Colonic mucosa (tissue), 4 donors: ENCODE data around the gene ERN1. TPM values are rescaled to one million over a fixed set of nuclear protein-coding genes. Genes with fewer than 3 reads are reported as not detected.

Experiments
- DNase-seq: peaks from one replicate; pipeline ENCODE4 v3.0.0-alpha.2; 2020
- H3K27ac ChIP-seq: fragments of 200-600 bp; one replicate; pipeline ENCODE4 v1.8.0; 2021
- H3K27me3 ChIP-seq: fragments of 200-600 bp; one replicate; pipeline ENCODE4 v1.8.0; 2021
- H3K36me3 ChIP-seq: fragments of 200-600 bp; one replicate; pipeline ENCODE4 v1.8.0; 2021
- H3K4me1 ChIP-seq: fragments of 200-600 bp; one replicate; pipeline ENCODE4 v1.8.0; 2021; ENCODE audit warnings: mild to moderate bottlenecking
- H3K4me3 ChIP-seq: fragments of 200-600 bp; one replicate; pipeline ENCODE4 v1.8.0; 2021
- H3K9ac ChIP-seq, 2 donors: one replicate each; pipeline ENCODE4 v1.7.0; 2013; ENCODE audit warnings: control low read depth in 2 of 2, low read depth in 2 of 2, low read length in 2 of 2
- H3K9me3 ChIP-seq: fragments of 200-600 bp; one replicate; pipeline ENCODE4 v1.8.0; 2021
- CTCF ChIP-seq: fragments of 200-600 bp; IDR thresholded peaks from one replicate; pipeline ENCODE4 v1.8.0; 2022; ENCODE audit warnings: antibody characterized with exemption, mild to moderate bottlenecking
- intact Hi-C: fragments of 100-400 bp; cut with DNase I; formaldehyde crosslinking; loops from one replicate; pipeline ENCODE4 v1.14.1; 2022
- total RNA-seq, 2 donors: library from RNA; stranded (reverse); fragmentation: NEBNext Ultra II Directional in 1 of 2; extraction: Animal tissue kit (Norgen Biotek cat#: 25700) in 1 of 2; gene quantifications; one replicate each; pipeline ENCODE4 v1.2.1, GENCODE V29; 2021
- donor health status: healthy.
- donor health status: DM: no; HTN: no; CAD: no.
- donor health status: DM: no; HTN: no; CAD: no.

The ERN1 gene
- total RNA-seq, 2 donors from 2014 or later = 19.2 to 19.6 TPM

DNA sequence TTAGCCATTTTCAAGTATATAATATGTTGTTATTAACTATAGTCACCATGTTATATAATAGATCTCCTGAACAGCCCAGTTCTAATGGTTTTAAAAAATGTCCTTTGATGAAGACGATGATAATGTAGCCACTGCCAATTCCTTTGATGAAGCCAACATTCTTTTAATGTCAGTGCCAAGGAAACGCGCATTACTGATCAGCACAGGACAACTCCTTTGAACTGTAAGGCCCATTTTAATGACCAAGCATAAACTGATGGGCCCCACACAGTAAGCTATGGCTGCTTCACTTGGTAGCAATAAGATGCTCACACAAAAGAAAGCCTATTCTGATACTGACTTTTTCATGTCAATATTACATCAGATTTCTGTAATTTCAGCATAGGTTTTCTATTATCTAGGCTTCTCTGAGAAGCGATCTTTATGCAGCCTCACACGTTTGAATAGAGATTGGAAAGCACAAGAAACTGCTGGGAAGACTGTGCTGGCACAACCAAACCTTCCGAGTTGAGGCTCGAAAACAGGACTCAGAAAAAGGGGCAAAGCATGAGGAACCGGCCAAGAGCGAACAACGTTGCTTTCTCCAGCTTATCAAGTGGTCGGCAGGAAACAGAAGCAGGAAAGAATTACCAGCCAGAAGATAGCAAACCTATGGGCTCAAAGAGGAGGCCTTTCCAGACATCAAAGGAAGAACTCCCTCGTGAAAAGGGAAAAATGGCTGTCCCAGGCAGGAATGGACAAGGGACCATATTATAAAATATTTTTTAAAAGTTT lies 19.4 kb downstream of the ERN1 start:
- Histone ChIP-seq H3K36me3 (no peaks in the 10 kb centered on the region), H3K9me3 (no peaks in the 10 kb centered on the region), H3K27me3 (no peaks in the 10 kb centered on the region), H3K4me1 (peaks cover 4% of the 10 kb centered on the region), H3K27ac (no peak overlapping the region), H3K9ac (no peak overlapping the region), H3K4me3 (no peak overlapping the region)
- TF ChIP-seq CTCF = no peak
- intact Hi-C loops = no loop called here
- DNase-seq = no peak

DNA sequence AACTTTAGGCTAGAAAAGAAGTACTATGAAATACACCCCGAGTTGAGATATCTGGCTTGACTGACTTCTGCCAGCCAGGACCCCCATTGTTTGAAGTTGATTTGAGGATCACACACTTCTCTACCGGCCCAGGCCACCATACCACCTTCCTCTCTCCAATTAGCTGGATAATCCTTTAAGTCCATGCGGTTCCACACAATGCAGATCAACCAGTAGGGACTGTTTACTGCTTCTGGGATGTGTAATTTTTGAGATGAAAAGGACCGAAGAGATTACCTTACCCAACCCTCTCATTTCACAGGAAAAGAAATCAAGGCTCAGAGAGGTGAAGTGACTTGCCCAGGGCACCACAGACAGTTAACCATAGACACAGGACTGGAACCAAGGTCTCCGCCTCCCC lies 20.5 kb downstream of the ERN1 start:
- Histone ChIP-seq H3K9me3 (no peaks in the 10 kb centered on the region), H3K27ac (no peak overlapping the region)
- intact Hi-C loops = no loop called here

DNA sequence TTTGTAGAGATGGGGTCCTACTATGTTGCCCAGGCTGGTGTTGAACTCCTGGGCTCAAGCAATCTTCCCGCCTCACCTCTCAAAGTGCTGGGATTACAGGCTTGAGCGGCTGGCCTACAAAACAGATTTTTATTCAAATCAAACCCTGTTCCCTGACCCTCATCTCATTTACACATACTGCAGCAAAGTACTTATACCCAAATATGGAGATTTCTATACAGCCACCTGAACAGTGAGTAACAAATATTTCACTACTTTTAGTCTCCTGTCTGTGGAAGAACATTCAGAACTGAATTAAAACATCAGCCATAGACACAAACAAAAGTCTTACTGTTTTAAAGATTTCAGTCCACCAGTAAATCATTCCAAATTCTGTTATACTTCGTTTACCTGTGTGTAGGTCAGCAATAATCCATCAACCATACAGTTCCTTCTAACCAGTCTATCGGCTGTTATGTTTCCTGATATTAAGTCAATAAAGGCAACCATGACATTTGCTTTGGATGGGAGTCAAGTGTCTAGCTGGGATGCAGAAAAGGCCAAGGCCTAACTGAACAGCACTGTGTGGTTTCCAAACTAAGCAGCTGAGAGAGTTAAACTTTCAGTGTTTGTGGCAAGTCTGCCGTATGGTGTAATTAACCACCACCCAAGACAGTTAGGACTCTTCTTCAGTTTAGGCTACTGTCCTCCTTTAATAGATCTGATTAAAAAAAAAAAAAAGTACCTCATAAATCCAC lies 22.3 kb downstream of the ERN1 start:
- intact Hi-C loops = no loop called here
- Histone ChIP-seq H3K9me3 (no peaks in the 10 kb centered on the region), H3K27ac (no peak overlapping the region), H3K27me3 (no peaks in the 10 kb centered on the region), H3K9ac (no peak overlapping the region), H3K4me1 (peaks cover 4% of the 10 kb centered on the region), H3K36me3 (no peaks in the 10 kb centered on the region), H3K4me3 (no peak overlapping the region)
- no peak for DNase-seq
- TF ChIP-seq CTCF = no peak

More for the DNA sequence above, 20.5 kb downstream of the ERN1 start:
- peaks cover 4% of the 10 kb centered on the region for H3K4me1 ChIP-seq
- H3K36me3 ChIP-seq = no peaks in the 10 kb centered on the region
- DNase-seq = no peak
- no peaks in the 10 kb centered on the region for H3K27me3 ChIP-seq
- TF ChIP-seq CTCF = no peak
- H3K4me3 ChIP-seq = no peak overlapping the region
- no peak overlapping the region for H3K9ac ChIP-seq

DNA sequence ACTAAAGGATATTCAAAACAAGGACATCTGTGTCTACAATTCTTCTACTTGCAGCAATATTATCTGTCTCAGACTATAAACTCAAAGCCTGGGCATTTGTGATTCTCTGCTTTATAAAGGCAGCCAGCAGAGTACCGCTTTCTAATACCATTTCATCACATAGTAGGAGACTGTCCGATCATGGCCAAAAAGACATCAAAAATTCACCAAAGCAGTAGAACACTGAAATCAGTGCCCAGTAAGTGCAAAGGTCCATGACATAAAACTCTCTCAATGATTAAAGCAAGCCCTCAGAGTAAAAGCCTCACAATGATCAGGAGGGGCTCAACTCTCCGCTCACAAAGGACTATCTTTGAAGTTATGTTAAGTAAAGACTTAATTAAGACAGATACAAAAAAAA lies 23.0 kb downstream of the ERN1 start:
- Histone ChIP-seq H3K27me3 (no peaks in the 10 kb centered on the region), H3K4me1 (peaks cover 4% of the 10 kb centered on the region), H3K9me3 (no peaks in the 10 kb centered on the region), H3K4me3 (no peak overlapping the region), H3K36me3 (no peaks in the 10 kb centered on the region), H3K9ac (peak overlapping the region in 1 of 2 donors; percentile 3), H3K27ac (no peak overlapping the region)
- no peak for DNase-seq
- intact Hi-C loops = no loop called here
- no peak for TF ChIP-seq CTCF

GRCh38 chr17:64103391-64104364 lies 26.3 kb downstream of the ERN1 start:
- H3K4me1 ChIP-seq = peaks cover 4% of the 10 kb centered on the region
- DNase-seq = no peak
- H3K27me3 ChIP-seq = no peaks in the 10 kb centered on the region
- H3K4me3 ChIP-seq = no peak overlapping the region
- no peak overlapping the region for H3K9ac ChIP-seq
- no peaks in the 10 kb centered on the region for H3K9me3 ChIP-seq
- H3K27ac ChIP-seq = no peak overlapping the region
- no peaks in the 10 kb centered on the region for H3K36me3 ChIP-seq
- intact Hi-C loops = no loop called here
- no peak for TF ChIP-seq CTCF
